A549 treated with AZD2906 at 1 μM for 4 hours (cell line): Measurements from ENCODE around the gene RBCK1. TPM values are rescaled to one million over a fixed set of nuclear protein-coding genes. Genes with fewer than 3 reads are reported as not detected.

Source experiments
- total RNA-seq: library from RNA; stranded (reverse); fragments of 200-300 nt; extraction: Qiagen RNA extraction; gene quantifications from 5 replicates; pipeline ENCODE4 v1.2.3, GENCODE V29; 2022

RBCK1 gene
- 108 to 152 TPM (median 145 TPM) in 5 replicates for total RNA-seq

DNA sequence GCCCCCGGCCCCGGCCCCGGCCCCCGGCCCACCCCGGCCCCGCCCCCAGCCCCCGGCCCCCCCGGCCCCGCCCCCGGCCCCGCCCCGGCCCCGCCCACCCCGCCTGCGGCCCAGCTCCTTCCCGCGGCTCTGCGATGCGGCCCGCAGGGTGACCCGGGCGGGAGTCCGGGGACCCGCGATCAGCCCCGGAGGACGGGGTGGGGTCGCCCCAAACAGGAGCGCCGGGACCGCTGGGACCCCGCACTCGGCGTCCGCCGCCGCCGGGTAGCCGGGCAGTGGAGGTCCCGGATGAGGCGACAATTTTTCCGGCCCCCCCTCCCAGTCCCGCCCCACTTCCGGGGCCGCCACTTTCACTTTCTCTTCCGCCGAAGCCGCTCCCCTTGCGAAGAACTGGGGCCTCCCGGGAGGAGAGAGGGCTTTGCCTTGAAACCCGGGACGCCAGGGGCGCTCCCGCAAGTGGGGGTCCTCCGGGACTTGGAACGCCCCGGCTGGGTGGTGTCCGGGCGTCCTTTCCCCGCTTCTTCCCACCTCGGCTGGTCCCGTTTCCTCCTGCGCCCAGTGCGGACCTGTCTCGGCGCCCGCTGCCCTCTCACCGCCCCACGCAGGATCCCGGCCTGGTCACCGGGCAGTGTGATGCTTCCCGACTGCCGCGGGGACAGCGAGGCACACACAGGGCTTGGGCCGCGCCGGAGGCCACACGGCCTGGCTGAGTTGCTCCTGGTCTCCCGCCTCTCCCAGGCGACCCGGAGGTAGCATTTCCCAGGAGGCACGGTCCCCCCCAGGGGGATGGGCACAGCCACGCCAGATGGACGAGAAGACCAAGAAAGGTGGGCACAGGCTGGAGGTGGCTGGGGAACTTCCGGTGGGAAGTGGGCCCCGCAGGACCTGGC, at the start of gene RBCK1:
TSS of gene RBCK1 (plus strand) at position 347 of the 890 bp plus-strand sequence. CDS start at position 806, 459 bp downstream.

GRCh38 chr20:462199-462991, 54.3 kb downstream of the RBCK1 start, which contains the start of gene TBC1D20:
TSS of gene TBC1D20 (minus strand) at chr20:462533. CDS start at chr20:462405, 128 bp downstream.

Other genes starting within 250 kb of the RBCK1 start
- gene DEFB128, start 218.6 kb upstream of the RBCK1 start, total RNA-seq: not detected in 5 replicates
- not detected in 5 replicates for gene DEFB129, start 181.0 kb upstream of the RBCK1 start, total RNA-seq
- not detected in 5 replicates for gene DEFB132, start 150.6 kb upstream of the RBCK1 start, total RNA-seq
- 10.4 to 11.1 TPM (median 10.9 TPM) in 5 replicates for gene C20orf96, start 117.5 kb upstream of the RBCK1 start, total RNA-seq
- 17.7 to 22.9 TPM (median 21.2 TPM) in 5 replicates for gene ZCCHC3, start 110.7 kb upstream of the RBCK1 start, total RNA-seq
- 18.6 to 27.9 TPM (median 25.6 TPM) in 5 replicates for gene SOX12, start 82.7 kb upstream of the RBCK1 start, total RNA-seq
- gene NRSN2, start 61.2 kb upstream of the RBCK1 start, total RNA-seq: 56.3 to 65.1 TPM (median 62.8 TPM) in 5 replicates
- gene TRIB3, start 27.5 kb upstream of the RBCK1 start, total RNA-seq: 55.9 to 71.0 TPM (median 65.5 TPM) in 5 replicates
- gene TBC1D20, start 54.2 kb downstream of the RBCK1 start, total RNA-seq: 31.1 to 34.6 TPM (median 32.7 TPM) in 5 replicates
- 125 to 154 TPM (median 141 TPM) in 5 replicates for gene CSNK2A1, start 135.5 kb downstream of the RBCK1 start, total RNA-seq
- gene TCF15, start 202.0 kb downstream of the RBCK1 start, total RNA-seq: not detected in 5 replicates
- 158 to 200 TPM (median 174 TPM) in 5 replicates for gene SRXN1, start 244.9 kb downstream of the RBCK1 start, total RNA-seq